HFF-Myc (cell line): ENCODE data around the gene KCTD3.

ENCODE experiments used
- DNase-seq: peaks from one replicate; pipeline ENCODE4 v3.0.0-alpha.2; 2011; ENCODE audit warnings: low read depth; ENCODE audit errors: extremely low read depth
- H3K4me3 ChIP-seq: replicated peaks from 2 replicates; pipeline ENCODE4 v1.5.1; 2011; ENCODE audit warnings: low read depth, mild to moderate bottlenecking, control low read depth, low read length
- CTCF ChIP-seq: IDR thresholded peaks from 2 replicates; pipeline ENCODE4 v1.5.1; 2012; ENCODE audit warnings: mild to moderate bottlenecking, low read depth, low read length, control low read depth; ENCODE audit errors: missing control alignments

KCTD3 gene

GRCh38 chr1:215590779-215591491, 23.8 kb downstream of the KCTD3 start:
- no peak for DNase-seq
- TF ChIP-seq CTCF: no peak
- H3K4me3 ChIP-seq: no peak overlapping the region

GRCh38 chr1:215594640-215595039, 27.5 kb downstream of the KCTD3 start:
- H3K4me3 ChIP-seq: no peak overlapping the region
- no peak for DNase-seq
- no peak for TF ChIP-seq CTCF

GRCh38 chr1:215595231-215595630, 28.1 kb downstream of the KCTD3 start:
- TF ChIP-seq CTCF: no peak
- no peak for DNase-seq
- no peak overlapping the region for H3K4me3 ChIP-seq

- no peak for TF ChIP-seq CTCF
- no peak overlapping the region for H3K4me3 ChIP-seq
- DNase-seq: no peak
These were observed 30.9 kb downstream of the KCTD3 start for GRCh38 chr1:215597961-215598360.

GRCh38 chr1:215599418-215600074, 32.4 kb downstream of the KCTD3 start:
- no peak overlapping the region for H3K4me3 ChIP-seq
- DNase-seq: peak; percentile 4
- TF ChIP-seq CTCF: no peak

GRCh38 chr1:215600258-215600792, 33.2 kb downstream of the KCTD3 start:
- TF ChIP-seq CTCF: no peak
- DNase-seq: no peak
- H3K4me3 ChIP-seq: no peak overlapping the region
